Epithelial cell of proximal tubule (primary cell): ENCODE results near the gene LAGE3. TPM values are rescaled to one million over a fixed set of nuclear protein-coding genes. Genes with fewer than 3 reads are reported as not detected.

Source experiments
- DNase-seq: peaks from one replicate; pipeline ENCODE4 v3.0.0-alpha.2; 2011; ENCODE audit warnings: low read depth
- H3K4me3 ChIP-seq: 2 replicates; pipeline ENCODE4 v1.5.1; 2011; ENCODE audit warnings: low read depth, mild to moderate bottlenecking, low read length
- CTCF ChIP-seq: conservative IDR thresholded peaks from 2 replicates; pipeline ENCODE4 v1.5.1; 2012; ENCODE audit warnings: low read depth, mild to moderate bottlenecking, low read length
- total RNA-seq: library from RNA; depleted of rRNA; stranded (reverse); fragments of >200 nt; gene quantifications from 2 replicates; pipeline ENCODE4 v1.2.3, GENCODE V29; 2015

Gene LAGE3
- total RNA-seq, 1 donor from 2014 or later = 23.0 TPM

GRCh38 chrX:154468217-154468616 lies 10.9 kb downstream of the LAGE3 start:
- H3K4me3 ChIP-seq = no peak overlapping the region
- no peak for DNase-seq
- no peak for TF ChIP-seq CTCF

GRCh38 chrX:154467556-154467955 lies 11.5 kb downstream of the LAGE3 start:
- DNase-seq = no peak
- H3K4me3 ChIP-seq = no peak overlapping the region
- no peak for TF ChIP-seq CTCF

- no peak for TF ChIP-seq CTCF
- H3K4me3 ChIP-seq = no peak overlapping the region
- no peak for DNase-seq
Measured at GRCh38 chrX:154466907-154467306, 12.2 kb downstream of the LAGE3 start.

GRCh38 chrX:154466036-154466435 lies 13.0 kb downstream of the LAGE3 start:
- no peak for DNase-seq
- TF ChIP-seq CTCF = no peak
- H3K4me3 ChIP-seq = no peak overlapping the region

- no peak for DNase-seq
- no peak overlapping the region for H3K4me3 ChIP-seq
- TF ChIP-seq CTCF = no peak
Measured at GRCh38 chrX:154465601-154466000, 13.5 kb downstream of the LAGE3 start.

GRCh38 chrX:154464806-154465365 lies 14.2 kb downstream of the LAGE3 start:
- no peak for TF ChIP-seq CTCF
- H3K4me3 ChIP-seq = no peak overlapping the region
- DNase-seq = no peak

GRCh38 chrX:154463611-154464220 lies 15.4 kb downstream of the LAGE3 start:
- DNase-seq = no peak
- TF ChIP-seq CTCF = no peak
- no peak overlapping the region for H3K4me3 ChIP-seq
